Germinal center (tissue), 1 donor: ENCODE results near the gene FNBP1.
"Not testable (repeated sequence)": the region's sequence is repeated elsewhere in the genome, so short reads cannot be mapped to it uniquely, and the experiment has no call there.

Source experiments
- DNase-seq: peaks from one replicate; pipeline ENCODE4 v3.0.0; 2012; ENCODE audit warnings: mixed read lengths, low spot score

The FNBP1 gene

DNA sequence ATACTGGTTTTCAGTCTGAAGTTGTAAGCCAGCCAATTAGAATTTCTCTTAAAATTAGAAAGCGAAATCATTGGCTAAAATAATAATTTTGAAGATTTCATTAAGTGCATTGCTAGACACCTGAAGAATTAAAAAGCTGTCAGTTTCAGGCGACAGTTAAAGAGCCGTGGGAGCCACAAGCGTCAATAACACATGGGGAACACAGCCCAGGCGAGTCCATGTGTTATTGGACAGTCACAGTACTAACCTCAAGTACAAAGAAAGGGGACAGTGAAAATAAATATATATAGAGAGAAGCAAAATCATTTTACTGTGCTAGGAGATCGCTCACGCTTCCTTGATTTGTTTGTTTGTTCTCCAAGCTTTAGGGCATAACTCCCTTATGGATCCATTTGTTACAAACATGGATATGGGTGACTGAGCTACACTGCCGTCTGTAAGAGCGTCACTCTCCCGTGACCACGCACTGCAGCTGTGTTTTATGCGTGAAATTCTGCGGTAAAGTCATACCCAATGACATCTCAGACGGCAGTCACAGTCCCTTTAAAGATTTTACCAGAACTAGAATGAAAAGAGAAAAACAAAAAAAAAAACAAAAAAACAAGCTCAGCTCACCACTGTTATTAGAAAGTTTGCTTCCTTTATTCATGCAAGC is 124.6 kb downstream of the FNBP1 start:
- DNase-seq: no peak

DNA sequence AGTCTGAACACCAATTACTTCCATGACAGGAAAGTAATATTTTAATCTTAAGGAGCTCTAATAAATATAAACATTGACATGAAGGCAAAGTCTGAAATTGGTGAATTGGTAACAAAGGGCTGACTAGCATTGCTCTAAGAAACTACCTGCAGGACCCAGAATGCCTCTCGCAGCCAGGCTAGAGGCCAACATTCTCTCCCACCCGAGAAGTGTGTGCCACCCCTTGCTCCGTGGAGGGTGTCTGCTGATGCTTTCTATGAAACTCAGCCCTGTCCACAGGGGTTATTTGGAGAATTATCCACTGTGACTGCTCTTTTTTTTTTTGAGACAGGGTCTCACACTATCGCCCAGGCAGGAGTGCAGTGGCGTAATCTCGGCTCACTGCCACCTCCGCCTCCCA is 126.3 kb downstream of the FNBP1 start:
- no peak for DNase-seq

DNA sequence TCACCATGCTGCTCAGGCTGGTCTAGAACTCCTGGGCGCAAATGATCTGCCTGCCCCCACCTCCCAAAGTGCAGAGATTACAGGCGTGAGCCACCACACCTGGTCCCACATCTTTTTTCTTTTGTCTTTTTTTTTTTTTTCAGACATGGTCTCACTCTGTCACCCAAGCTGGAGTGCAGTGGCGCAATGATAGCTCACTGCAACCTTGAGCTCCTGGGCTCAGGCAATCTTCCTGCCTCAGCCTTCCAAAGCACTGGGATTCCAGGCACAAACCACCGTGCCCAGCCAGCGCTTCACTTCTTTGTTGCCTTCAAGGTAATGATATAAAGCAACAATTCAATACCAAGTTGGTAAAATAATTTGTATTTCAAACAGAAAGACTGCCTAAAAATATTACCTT is 128.9 kb downstream of the FNBP1 start:
- DNase-seq: no peak

DNA sequence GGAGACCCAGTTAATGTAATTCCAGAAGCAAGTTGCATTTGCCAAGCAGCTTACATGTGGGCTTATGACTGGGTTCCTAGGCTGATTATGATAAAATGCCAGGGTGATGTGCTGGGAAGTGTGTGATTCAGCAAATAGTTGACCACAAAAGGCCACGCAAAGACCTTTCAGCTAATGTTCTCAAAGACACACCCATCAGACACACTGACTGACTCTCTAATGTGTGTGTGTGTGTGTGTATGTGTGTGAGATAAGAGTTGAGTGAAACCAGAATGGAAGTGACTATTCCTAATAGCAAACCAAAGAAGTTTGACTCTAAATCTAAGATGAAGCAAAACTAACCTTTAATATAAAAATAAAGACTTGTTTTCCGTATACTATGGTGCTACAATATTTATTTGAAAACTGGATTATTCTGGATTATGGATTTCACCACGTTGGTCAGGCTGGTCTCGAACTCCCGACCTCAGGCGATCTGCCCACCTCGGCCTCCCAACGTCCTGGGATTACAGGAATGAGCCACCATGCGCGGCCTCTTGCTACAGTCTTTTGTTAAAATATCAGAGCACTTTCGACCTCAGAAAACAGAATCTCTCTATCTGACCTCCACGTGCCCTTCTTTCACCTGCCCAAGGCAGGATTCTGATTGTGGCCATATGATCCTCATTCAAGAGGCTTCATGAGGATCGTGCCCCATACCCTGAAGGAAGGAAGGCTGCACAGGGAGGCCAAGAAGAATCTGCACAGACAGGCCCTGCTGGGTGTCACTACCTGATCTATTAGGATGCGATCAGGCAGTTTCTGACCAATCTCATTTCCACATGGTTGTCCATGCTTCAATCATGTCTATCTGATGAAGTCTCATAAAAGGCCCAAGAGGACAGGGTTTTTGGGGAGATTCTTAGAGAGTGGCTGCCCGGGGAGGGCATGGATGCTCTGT is 132.1 kb downstream of the FNBP1 start:
- DNase-seq: no peak

DNA sequence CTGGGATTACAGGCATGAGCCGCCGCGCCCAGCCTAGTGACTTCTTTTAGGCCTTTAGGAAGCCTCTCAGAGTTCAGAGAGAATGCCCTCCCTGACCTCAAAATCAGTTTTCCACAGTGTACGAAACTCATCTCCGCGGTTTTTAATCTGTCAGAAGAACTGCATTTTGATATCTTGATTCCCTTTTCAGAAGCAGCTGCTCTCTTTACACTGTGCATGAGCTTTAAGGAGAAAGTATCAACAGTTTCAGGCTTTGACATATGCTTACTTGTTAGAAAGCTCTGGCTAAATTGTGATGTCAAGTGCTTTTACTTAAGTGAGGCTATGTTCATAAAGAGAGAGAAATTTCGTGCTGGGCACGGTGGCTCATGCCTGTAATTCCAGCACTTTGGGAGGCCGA is 133.1 kb downstream of the FNBP1 start:
- DNase-seq: no peak

DNA sequence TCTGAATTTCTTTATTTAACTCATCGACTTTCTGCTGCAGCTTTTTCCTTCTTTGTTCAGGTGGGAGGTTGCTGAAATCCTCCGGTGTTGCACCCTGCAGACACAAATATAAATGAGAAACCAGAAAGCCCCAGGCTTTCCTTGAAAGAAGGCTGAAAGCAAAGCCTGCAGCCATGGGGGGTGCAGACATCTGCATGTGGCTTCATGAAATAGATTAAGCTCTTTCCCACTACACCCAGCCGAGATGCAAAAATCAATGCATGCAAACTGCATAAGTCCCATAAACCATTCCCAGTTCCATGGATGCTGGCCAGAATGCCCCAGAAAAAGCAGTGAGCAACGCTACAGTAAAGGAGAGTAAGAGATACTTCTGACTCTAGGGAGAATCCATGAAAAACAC is 134.1 kb downstream of the FNBP1 start:
- no peak for DNase-seq

DNA sequence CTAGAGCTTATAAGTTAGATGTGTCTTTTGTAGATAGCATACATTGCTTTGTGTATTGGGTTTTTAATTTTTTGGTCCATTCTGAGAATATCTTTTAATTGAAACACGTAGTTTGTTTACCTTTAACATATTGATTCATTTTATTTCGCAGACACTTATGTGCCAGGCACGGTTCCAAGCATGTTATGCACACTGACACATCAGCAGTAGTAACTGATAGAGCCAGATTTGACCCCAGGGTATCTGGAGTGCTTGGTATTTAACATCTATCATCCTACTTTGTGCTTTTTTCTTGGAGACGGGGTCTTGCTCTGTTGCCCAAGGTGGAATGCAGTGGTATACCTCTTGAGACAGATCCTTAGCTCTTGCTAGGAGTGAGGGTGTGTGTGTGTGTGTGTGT is 135.8 kb downstream of the FNBP1 start:
- no peak for DNase-seq

DNA sequence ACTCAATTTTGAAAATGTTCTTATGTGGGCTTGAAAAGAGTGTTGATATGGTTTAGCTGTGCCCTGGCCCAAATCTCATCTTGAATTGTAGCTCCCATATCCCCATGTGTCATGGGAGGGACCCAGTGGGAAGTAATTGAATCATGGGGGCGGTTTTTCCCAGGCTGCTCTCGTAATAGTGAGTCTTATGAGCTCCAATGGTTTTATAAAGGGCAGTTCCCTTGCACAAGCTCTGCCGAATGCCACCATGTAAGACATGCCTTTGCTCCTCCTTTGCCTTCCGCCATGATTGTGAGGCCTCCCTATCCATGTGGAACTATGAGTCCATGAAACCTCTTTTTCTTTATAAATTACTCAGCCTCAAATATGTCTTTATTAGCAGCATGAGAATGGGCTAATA is 136.7 kb downstream of the FNBP1 start:
- DNase-seq: no peak

DNA sequence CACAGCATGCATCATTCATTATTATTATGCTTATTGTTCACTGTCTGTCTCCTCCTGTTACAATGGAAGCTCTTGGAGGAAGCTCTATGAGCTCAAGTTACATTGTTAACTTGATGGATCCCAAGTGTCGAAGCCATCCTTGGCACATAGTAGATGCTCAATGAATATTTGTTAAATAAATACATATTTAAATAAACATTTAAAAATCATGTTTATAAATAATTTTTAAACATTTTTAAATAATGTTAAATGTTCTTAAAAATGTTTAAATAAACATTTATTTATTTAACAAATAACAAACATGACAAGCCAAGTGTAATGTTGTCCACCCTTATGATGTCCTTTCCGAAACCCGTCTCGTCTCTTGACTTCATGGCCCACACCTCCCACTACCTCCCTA is 138.3 kb downstream of the FNBP1 start:
- no peak for DNase-seq

DNA sequence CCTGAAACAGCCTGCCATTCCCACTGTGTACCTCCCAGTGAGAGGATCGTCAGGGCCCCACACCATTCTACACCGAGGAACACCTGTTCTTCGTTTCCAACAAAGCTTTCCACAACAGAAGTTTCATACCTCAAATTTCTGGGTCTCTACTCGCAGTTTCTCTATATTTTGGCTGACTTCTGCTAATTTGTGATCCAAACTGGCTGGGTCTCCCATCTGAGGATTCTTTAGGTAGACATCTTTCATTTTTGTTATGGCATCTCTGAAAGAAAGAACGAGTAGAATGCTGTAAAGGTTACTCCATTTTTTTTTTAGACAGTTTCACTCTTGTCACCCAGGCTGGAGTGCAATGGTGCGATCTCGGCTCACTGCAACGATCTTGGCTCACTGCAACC is 140.3 kb downstream of the FNBP1 start:
- no peak for DNase-seq

DNA sequence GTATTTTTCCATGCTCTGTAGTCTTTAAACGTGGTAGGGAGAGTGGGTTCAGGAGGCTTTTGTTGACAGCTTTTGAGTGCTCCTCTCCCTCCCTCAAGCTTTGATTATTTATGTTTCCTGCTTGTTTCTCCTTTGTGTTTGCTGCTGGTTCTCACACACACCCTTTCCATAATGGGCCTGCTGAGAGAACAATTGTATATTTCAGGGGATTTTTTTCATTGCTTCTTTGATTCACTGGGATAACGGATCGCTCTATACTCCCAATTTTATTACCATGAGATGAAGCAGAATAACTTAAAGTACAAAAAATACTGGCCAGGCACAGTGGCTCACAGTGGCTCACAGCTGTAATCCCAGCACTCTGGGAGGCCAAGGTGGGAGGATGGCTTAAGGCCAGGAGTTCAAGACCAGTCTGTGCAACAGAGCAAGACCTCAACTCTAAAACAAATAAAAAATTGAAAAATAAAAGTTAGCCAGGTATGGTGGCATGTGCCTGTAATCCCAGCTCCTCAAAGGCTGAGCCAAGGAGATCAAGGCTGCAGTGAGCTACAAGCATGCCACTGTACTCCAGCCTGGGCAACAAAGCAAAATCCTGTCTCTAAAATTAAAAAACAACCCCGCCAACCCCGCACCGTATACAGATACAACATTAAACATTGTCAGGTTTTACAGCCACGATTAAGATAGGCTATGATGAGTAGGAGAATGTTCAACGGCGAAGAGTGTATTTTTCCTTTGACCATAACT is 140.8 kb downstream of the FNBP1 start:
- DNase-seq: no peak

DNA sequence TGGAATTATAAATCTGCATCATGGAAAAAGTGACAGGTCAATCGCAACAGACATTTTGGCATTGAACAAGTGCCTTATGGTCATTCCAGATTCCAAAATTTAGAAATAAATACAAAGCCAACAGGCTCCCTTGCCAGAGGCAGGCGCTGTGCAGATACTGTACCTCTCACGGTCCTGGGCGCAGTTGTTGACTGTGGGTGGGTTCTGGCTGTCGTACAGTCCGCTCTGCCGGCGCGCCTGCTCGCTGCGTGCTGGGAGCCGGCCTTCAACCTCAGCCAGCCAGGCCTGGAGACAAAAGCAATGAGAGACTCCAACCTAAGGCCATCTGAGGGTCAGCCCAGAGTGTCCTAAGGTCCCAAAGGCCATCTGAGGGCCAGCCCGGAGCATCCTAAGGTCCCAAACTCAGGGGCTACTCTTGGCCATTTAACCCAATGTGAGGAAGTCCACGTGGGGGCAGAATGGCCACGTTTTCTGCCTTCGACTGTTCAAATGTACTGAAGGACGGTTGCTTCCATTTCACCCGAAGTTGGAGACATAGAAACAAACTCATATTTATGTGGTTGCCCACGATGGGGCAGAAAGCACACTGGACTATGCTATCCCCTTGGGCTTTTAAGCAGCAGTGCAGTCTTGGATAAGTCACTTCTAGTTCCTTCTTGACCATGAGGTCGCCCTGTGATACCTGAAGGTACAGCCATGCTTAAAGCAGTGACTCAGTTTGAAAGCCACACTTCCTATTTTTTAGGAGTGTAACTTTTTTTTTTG is 142.5 kb downstream of the FNBP1 start:
- DNase-seq: no peak

DNA sequence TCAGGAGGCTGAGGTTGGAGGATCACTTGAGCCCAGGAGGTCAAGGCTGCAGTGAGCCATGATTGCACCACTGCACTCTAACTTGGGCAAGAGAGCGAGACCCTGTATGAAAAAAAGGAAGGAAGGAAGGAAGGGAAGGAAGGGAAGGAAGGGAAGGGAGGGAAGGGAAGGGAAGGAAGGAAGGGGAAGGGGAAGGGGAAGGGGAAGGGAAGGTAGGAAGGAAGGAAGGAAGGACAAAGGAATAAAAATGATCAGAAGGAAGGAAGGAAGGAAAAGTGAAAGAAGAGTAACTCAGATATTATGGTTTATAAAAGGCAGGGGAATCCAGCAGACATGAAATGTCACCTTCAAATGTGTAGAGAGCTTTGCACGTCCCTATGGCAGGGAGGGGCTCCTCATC is 143.4 kb downstream of the FNBP1 start:
- no peak for DNase-seq

DNA sequence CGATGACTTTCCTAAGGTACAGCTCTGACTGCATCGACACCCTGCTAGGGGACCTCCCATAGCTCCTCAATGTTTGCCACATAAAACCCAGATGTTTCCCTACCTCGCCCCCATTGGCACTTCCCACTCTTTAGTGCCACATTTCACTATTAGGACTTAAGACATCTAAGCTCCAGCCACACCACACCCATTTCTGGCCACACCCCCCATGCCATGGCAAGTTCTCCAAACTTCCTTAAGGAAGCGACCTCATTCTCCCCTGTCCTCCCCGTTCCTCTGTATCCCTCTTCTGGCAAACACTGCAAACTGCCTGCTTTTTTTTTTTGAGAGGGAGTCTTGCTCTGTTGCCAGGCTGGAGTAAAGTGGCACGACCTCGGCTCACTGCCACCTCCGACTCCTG is 144.8 kb downstream of the FNBP1 start:
- no peak for DNase-seq

DNA sequence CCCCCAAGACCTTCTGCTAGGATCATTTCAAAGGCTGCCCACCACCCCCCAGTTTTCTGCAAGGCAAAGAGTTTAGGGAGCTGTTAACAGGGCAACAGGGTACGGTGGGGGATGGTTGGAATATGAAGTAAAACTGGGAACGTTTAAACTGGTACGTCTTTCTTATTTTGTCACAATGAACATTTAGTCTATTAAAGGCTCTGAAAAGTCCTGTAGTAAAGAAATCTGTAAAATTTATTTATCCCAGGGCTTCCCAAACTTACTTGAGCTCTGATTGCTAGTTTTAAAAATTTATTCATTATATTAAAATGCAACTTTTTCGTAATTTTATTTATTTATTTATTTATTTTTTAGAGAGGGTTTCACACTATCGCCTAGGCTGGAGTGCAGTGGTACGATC is 145.7 kb downstream of the FNBP1 start:
- DNase-seq: no peak

DNA sequence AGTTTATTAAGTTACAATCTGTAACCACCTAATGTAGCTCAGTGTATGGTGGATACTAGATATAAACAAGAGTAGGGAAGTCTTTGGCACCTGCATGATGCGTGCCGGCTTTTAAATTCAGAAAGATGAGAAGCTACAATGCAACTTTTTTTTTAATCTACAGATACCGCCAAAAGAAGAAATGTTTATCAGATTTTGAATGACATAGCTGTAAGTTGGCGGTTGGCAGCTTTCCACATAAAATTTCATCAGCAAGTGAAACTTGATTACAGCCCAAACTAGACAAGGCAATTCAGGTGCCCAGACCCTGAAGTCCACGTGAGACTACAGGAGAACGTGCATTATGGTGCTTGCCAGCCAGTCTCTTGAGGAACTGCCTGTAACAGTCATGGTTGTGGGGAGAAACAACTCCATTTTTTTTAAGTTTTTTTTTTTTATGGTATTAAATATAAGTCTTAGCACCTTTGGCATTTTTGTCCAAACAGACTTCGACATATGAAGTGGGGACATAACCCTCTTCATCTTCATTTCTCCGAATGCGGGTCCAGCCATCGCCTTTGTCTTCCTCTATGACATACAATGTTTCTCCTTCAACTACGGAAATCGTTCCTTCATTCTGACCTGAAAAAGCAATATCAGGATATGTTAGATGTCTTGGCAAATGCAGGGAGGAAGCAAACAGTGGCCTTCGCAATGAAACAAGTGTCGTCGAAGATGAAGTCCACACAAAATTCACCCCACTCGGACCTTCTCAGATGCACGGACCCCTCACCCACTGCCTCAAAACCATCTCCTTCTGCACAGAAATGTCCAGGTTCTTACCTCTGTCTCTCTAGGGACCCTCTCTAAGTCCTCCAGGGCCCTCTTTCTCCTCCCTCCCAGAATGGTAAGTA is 147.4 kb downstream of the FNBP1 start:
- no peak for DNase-seq

DNA sequence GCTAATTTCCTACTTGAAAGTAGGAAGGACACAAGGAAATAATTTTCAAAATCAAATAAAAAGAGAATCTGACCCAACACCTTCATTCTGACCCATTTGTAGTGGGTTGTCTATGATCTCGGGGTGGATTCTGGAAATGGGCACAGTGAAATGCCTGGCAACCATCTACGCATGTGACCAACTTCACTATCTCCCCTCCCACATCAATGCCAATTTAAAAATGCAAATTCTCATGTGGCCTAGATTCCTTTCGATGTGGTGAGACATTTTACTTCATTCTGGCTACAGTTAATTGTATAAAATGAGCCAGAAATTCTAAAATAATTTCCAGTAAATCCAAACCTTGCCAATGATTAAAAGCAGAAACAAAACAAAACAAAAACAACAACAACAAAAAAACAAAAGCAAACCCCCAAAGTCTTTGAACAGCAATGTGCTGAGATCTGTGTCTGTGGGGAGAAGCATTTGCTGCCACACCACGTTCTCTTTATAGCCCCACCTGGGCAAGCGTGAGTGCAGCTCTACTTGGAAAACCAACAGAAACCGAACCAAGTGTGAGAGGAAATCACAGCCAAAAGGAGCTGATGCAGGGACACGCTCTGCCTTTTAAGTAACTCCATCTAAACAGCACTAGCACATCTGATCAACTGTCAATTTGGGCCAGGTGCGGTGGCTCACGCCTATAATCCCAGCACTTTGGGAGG is 148.7 kb downstream of the FNBP1 start:
- no peak for DNase-seq

DNA sequence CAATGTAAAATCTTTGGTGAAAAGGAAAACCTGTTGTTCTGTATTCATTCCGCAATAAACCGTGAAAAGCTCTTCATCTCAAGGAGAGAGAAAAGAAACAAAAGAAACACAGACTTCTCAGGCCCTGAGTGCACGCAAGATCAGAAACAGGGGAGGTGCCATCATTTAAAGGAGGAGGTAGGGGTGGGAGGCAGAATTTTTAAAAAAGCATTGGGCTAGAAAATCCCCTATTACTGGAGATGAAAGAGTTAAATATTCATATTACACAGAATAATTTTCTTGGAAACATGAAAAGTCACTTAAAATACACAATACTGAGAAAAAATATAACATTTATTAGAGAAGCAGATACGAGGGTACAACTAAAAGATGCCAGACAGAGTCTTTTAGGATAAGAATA is 151.4 kb downstream of the FNBP1 start:
- DNase-seq: no peak

DNA sequence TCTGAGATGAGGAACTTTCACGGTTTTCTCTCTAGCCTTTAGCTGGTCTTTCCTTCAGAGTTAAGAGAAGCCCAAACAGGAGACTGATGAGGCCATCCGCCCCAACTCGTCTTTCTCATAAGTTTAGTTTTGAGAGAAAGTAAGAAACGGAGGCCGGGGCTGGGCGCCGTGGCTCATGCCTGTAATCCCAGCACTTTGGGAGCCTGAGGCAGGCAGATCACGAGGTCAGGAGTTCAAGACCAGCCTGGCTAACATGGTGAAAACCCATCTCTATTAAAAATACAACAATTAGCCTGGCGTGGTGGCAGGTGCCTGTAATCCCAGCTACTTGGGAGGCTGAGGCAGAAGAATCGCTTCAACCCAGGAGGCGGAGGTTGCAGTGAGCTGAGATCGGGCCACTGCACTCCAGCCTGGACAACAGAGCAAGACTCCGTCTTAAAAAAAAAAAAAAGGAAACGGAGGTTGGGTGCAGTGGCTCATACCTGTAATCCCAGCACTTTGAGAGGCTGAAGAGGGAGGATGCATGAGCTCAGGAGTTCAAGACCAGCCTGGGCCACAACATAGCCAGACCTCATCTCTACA is 152.2 kb downstream of the FNBP1 start:
- DNase-seq: not testable (repeated sequence)
